ENCODE results near the gene HYI.
"Not testable (repeated sequence)": the region's sequence is repeated elsewhere in the genome, so short reads cannot be mapped to it uniquely, and the experiment has no call there.

Gene HYI

DNA sequence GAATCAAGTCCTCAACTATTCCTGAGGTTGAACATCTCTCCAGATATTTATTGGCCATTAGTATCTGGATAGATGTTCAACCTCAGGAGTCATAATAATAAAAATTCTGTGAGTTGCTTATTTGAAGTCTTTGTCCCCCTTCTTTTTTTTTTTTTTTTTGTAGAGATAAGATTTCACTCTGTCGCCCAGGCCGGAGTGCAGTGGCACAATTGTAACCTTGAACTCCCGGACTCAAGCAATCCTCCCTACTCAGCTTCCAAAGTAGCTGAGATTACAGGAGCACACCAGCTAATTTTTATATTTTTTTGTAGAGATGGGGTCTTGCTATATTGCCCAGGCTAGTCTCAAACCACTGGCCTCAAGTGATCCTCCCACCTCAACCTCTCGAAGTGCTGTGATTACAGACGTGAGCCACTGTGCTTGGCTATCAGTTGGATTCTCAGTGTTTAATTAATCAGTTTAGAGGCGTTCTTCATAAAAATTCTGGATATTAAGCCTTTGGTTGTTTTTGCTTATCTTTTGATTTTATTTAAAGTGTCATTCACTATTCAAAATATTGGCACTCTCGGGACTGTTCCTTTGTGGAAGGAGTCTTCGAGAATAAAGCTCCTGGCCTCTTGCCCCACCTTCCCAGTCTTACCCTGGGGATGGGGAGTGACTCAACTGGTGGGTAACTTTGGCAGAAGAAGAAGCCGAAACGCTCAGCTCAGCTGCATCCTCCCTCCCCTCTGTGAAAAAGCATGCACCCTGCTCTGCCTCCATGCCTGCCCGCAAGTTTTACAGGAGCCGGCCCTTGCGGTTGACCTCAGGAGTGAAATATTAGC is 11.2 kb upstream of the HYI start:
- no peak for DNase-seq

DNA sequence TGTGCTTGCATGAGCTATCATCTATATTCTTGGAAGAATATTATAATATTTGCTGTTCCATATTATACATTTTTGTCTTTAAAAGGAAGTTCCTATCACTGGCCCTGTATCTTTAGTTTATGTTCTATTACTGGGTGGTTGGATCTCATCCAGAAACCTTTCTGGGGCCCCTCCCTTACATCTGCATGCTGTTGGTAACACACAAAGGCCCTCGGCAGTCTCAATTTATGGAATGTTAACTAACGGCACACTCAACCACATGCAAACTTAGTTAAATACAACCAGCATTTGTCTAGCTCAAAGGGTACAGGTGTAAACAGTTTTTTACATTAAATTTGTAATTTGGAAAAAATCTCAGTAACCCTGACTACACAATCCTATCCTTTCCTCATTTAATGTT is 9.7 kb upstream of the HYI start:
- no peak for DNase-seq

DNA sequence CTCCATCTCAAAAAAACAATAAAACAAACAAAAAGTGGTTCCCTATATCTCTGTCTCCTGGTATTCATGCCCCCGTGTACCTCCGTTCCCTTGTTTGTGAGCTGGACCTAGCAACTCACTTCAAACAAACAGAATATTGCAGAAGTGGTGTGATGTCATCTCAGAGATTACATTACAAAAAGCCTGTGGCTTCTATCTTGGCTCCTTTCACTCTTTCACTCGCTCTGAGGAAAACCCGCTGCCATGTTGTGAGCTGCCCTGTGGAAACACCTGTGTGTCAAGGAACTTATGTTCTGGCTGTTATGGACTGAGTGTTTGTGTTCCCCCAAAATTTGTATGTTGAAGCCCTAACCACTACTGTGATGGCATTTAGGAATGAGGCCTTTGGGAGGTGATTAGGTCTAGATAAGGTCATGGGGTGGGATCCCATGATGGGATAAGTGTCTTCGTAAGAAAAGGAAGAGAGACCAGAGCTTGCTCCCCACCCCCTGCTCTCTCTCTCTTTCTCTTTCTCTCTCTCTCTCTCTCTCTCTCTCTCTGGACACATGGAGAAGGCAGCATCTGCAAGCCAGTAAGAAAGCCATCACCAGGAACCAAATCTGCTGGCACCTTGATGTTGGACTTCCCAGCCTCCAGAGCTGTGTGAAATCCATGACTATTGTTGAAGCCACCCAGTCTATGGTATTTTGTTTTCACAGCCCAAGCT is 7.4 kb upstream of the HYI start:
- no peak for DNase-seq

DNA sequence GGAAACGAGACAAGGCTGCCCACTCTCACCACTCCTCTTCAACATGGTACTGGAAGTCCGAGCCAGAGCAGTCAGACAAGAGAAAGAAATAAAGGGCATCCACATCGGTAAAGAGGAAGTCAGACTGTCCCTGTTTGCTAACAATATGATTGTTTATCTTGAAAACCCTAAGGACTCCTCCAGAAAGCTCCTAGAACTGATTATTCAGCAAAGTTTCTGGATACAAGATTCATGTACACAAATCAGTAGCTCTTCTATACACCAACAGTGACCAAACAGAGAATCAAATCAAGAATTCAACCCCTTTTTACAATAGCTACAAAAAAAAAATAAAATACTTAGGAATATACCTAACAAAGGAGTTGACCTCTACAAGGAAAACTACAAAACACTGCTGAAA is 4.6 kb upstream of the HYI start:
- not testable (repeated sequence) for DNase-seq

DNA sequence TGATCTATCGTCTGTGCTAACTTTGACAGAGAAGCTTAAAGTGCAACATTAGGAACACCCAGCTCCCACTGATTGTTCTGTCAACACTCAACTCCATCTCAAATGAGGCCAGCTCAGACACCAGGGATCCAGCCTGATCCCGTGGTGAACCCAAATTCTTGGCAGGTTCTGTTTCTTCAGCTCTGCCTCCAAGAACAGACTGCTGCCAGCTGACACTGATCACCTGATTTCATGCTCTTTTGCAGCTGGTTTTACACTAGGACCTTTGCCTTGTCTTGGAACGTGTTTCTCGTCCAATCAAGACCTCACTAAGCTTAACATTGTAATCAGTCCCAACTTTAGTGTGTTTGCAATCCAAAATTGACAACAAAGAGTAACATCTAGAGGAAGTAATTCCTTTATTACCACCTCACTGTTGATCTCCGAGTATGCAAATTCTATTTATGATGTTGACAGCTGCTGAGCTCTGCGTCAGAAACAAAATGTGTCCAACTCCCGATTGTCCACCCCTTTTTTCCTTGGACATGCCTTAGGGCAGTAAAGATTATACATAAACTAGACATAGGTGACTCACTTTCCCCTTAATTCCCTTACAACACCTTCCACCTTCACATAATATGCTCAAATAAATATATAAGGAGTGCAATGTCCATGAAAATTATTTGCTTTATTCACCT is 1.6 kb upstream of the HYI start:
- DNase-seq, result no peak

DNA sequence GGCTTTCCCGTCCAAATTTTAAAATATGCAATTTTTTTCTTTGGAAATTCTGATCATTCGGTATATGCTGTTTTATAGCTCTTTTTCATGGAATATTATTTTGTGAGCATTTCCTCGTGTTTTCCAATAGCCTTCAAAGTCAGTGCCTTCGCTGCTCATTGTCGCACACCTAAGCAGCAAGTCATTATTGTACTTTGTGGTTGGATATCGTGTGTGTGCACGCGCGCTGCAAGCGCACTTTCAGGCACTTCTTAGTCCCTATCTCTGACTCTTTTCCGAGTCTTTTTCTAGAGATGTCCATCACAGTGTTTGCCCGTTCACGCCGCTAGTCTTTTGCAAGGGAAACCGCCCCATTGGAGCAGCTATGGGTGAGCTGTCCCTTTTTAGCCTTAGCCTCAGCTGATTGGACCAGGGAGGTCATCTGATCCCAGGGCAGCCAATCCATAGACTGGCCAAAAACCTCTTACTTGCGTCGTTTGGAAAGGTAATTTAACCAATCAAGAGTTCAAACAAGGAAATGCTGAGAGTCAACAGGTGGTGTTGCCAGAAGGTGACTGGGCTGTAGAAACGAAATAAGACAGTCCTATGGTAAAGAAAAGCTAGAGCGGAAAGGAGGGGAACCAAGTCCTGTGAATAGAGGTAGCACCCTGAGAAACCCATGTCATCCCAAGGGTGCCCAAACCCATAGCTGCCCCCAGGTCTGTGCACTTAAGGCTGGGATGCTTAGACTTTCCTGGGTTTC is 710 bp upstream of the HYI start:
- peak in 4 of 5 donors; percentile 34 to 84 (median 52) for DNase-seq

DNA sequence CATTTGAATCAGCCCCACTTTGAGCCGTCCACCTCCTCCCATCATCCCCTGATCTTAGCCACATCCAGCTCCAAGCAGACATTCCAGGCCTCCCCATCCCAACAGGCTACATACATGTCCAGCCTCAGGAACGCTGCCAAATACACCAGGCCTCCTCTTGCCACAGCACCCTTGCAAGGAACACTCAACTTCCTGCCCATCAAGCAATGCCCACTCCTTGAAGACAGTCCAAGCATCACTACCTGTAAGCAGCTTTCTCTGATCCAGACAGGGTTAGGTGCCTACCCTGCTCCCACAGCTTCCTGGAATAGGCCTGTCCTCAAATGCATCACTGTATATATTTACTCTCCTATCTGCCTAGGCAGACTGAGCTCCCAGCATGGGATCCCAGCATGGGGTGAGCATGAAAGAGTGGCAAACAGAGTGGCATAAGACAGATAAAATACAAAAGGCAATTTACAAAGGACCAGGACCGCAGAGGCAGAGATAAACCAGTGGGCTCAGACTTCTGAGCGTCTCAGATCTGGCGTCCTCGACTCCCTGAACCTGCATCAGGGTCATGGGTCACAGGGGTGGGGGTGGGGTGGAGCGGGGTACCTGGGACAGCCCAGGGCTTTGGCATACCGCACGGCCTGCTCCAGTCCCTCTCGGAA is 816 bp downstream of the HYI start:
- no peak for DNase-seq

DNA sequence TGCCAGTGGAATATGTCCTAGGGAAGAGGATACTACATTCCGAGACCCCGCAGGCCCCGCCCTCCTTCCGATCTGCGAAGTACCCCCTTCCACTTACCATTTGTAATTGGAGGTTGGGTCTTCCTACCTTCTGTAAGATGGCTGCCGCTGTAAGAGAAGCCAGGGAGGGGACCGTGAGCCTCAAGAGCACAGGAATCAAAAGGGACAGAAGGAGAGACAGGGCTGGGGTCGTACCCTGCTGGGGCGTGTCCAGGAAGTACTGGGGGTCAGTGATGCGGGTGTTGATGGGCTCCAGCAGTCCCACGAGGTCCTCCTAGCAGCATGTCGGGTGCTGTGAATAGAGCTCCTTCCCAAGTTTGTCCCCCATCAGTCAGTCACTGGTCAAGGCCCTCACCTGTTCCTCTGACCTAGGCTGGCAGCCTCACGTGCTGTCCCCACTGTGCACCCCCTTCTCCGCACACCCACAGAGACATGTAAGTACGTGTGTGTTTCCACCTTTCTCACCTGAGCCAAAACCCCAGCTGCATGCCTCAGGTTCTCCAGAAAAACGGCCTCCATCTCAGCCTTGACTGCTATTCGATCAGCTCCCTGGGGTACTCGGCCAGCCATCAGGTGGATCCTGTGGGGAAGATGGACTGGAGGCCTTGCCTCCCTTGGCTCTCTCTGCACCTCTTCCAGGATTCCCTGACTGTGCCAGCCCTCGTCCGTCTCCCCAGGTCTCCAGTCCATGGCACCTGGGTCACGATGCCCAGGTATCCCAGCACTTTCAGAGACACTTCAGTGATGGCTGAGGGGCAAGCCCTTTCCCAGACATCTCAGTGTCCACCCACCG is 1.8 kb downstream of the HYI start:
- no peak for DNase-seq

DNA sequence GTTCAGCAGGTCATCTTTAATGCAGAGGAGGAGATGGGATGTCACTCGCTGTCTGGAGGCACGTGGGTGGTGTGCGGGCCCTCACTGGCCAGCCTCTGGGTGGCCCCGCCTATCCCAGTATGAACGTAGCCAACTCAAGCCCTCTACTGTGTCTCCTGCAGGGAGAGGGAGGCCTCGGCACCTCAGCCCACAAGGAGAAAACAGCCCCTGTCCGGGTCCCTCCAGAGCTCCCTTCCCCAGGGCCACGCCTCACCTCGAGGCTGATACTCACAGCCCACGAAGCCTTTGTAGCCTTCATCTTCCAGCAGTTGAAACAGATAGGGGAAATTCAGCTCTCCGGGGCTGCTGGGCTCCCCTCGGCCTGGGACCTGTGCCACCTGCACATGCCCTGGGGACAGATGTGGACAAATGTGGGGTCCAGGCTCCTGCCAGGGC is 2.6 kb downstream of the HYI start:
- DNase-seq, result no peak

DNA sequence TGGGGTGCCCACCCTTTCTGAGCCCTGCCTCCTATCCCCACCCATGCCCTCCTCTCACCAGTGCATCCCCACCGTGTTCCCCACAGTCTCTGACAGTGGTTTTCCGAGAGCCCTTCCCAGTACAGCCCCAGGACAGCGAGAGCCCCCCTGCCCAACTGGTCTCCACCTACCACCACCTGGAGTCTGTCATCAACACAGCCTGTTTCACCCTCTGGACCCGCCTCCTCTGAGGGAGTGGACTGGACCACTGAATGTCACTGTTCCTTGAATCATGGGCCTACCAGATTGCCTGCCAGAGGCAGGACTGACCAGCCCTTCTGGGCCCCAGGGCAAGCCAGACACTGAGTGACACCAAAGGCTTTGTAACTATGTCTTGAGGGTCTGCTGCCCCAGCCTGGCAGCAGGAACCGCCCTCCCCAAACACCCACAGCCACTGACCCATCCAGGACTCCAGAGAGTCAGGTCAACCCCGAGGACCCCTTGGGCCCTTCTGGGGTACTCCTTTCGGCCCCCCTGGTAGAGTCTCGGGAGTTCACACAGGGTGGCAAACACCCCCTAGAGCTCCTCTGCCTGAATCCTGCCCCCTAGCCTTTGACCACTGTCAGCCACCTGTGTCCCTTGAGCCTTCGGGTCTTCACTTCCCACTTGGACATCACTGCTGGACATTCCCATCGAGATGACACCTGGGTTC is 3.3 kb downstream of the HYI start:
- DNase-seq, result no peak

DNA sequence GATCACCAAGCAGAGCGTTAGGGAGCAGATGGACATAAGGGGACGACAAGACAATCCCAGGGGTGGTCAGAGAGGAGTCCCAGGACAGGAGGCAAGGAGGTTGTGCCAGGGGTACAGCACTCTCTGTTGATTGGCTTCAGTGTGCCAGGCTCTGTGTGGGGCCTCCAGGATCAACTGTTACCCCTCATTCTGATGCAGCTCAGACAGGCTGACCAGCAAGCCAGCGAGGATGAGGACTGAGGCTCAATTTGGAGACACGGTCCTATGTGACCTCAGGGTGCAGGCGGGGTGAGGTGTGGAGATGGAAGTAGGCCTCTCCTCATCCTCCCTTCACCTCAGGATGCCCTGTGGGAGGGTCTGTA is 4.0 kb downstream of the HYI start:
- DNase-seq, result no peak

DNA sequence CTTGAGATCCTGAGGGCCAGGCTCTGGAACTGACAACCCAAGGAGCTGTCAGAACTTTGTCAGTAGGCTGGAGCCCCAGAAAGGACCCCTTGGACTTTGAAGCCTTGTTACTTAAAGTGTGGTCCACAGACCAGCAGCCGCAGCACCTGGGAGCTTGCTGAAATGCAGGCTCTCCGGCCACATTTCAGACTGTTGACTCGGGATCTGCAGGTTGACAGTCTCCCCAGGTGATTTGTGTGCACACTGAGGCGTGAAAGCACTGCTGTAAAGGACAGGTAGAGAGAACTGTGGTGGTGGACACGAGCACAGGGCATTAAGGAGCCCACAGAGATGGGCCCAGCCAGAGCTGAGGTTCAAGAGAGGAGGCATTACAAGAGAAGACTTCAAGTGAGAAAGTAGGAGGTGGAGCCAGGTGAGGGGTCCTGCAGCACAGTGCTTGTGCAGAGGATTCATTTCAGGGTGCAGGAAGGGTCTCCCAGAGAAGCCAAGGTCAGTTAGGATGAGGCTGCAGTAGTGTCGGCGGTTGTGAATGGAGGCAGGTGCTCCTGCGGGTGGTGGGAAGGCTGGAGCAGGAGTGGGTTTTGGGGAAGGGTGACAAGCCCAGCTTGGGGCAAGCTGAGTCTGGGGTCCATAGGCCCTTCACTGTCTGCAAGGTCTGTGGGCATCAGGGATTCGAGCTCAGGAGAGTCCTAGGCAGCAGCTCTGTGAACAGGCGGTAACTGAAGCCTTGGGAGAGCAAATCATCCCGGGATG is 4.6 kb downstream of the HYI start:
- DNase-seq, result no peak

DNA sequence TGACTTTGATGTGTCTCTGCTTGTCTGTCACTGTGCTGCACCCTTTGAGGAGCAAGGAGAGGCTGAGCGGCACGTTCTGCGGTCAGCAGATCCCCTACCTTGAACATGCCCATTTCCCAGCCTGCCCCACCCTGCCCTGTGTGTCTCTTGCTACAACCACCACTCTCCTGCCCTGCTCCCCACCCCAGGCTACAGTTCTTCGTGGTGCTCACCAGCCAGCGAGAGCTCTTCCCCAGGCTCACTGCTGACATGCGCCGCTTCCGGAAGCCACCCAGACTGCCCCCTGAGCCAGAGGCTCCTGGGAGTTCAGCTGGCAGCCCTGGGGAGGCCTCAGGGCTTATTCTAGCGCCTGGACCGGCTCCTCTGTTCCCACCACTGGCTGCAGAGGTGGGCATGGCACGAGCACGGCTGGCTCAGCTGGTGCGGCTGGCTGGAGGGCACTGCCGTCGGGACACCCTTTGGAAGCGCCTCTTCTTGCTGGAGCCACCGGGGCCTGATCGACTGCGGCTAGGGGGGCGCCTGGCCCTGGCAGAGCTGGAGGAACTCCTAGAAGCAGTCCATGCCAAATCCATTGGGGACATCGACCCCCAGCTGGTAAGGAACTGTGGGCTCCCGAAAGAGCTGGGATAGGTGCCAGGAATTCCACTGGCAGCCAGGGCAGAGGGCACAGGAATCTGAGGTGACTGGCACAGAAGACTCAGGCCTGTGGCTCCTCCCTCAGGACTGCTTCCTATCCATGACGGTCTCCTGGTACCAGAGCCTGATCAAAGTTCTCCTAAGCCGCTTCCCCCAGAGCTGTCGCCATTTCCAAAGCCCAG is 5.6 kb downstream of the HYI start:
- DNase-seq, result no peak

DNA sequence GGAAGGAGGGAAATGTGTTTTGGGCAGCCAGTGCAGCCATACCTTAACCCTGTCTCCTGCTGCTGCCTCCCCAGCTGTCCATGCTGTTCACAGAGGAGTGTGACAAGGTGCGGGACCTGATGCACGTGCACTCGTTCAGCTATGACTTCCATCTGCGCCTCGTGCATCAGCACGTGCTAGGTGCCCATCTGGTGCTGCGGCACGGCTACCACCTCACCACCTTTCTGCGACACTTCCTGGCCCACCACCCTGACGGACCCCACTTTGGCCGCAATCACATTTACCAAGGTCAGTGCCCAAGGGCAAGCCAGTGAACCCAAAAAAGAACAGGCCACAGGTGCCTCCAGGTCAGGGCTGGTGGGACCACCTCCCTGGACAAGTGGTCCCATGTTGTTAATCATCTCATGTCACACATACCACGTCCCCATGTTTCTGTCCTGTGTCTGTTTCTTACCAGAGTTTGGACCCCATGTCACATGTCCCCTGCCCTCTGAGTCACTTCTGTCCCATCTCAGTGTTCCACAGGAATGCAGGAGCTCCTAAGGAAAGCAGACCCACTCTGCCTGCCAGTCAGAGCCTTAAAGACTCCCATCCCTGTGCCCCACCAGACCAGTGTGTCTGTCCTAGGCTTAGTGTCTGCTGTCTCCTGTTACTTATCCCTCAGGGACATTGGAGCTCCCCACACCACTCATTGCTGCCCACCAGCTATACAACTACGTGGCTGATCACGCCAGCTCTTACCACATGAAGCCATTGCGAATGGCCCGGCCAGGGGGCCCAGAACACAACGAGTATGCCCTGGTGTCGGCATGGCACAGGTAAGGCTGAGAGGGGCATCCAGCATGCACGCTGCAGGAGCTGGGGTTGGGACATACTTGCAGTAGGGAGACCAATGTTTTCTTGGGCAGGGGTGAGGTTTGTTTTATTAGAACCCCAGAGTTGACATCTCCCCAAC is 6.6 kb downstream of the HYI start:
- no peak for DNase-seq

DNA sequence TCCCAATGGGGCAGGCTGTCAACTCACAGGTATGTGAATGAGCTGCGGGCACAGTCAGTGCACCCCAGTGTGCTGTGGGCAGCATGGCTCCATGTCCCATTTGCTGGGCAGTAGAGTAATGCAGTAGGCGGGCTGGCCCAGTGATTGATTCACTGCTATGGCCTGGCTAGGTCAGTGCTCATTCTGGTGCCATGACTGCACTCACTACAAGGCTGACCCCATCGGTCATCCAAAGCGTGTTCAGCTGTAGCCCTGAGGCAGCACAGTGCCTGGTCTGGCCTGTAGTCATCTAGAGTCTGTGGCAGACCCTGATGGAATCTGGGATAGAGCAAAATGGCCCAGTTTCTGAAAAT is 7.4 kb downstream of the HYI start:
- DNase-seq, result no peak

DNA sequence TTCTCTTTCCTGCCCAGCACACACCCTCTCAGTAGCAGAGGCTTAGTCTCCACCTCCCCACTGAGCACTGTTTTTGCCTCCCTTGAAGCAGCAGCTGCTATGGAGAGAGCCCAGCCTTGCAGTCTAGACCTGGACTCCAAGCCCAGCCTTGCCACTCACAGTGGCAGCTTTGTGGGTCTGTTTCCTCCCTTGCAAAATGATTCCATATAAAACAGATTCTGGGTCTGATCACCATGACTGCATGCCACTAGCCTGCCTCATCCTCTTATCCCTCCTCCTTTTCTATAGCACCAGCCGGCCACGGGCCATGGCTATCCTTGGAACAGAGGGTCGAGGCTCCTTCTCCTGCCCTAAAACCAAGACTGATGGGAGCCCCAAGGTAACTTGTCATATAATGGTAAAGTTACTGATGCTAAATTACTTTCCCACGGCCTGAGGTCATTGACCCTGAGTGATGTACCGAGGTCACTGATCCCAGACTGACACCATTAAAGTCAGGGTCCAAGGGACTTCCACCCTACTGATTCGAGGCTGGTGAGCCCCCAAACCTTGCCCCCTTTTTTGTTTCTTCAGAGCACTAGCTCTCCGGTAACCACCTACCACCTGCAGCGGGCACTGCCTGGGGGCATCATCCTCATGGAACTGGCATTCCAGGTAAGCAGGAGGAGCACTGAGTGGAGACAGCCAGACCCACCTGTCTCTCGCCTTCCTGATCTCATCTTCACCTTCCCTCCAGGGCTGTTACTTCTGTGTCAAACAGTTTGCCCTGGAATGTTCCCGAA is 7.9 kb downstream of the HYI start:
- no peak for DNase-seq

DNA sequence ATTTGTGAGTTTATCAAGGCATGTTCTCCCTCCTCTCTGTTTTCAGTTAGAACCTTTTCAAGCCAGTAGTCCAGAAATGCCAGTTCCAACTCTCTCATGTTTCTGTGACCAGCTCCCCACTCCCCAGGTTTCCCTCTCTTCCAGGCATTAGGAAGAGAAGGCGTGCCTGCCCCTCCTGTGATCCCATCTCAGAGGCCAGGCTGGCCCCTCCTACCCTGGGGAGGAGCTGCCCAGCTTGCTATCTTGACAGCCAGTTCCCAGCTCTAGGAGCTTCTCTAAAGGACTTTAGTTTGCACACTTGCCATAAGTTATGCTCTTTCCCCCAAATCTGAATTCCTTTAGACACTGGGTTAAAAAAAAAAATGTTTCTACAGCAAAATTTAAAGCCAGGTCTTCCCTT is 8.9 kb downstream of the HYI start:
- DNase-seq, result no peak

Measured in T-helper 1 cell (primary cell).